HFFc6 (cell line): ENCODE measurements around the gene SLC25A13. TPM values are rescaled to one million over a fixed set of nuclear protein-coding genes. Genes with fewer than 3 reads are reported as not detected.

ENCODE experiments used
- DNase-seq: peaks from one replicate; pipeline ENCODE4 v3.0.0-alpha.2; 2018
- H3K27ac Mint-ChIP-seq: 2 replicates; pipeline ENCODE4 v1.8.0; 2020; ENCODE audit warnings: mild to moderate bottlenecking, mixed read lengths
- H3K27me3 Mint-ChIP-seq: 2 replicates; pipeline ENCODE4 v1.8.0; 2021; ENCODE audit warnings: mild to moderate bottlenecking, moderate library complexity, mixed read lengths; ENCODE audit not compliant: insufficient read depth
- H3K36me3 Mint-ChIP-seq: 2 replicates; pipeline ENCODE4 v1.8.0; 2021; ENCODE audit warnings: low read depth, mixed read lengths
- H3K4me1 Mint-ChIP-seq: 2 replicates; pipeline ENCODE4 v1.8.0; 2020; ENCODE audit warnings: low read depth, mixed read lengths
- H3K4me3 Mint-ChIP-seq: 2 replicates; pipeline ENCODE4 v1.8.0; 2020; ENCODE audit warnings: mild to moderate bottlenecking, moderate library complexity, mixed read lengths
- H3K9me3 Mint-ChIP-seq: 2 replicates; pipeline ENCODE4 v1.8.0; 2020; ENCODE audit warnings: mild to moderate bottlenecking, mixed read lengths
- CTCF ChIP-seq: fragments of 200-600 bp; sonication (generic); IDR thresholded peaks from 2 replicates; pipeline ENCODE4 v1.5.0; 2021; ENCODE audit warnings: antibody characterized with exemption, mild to moderate bottlenecking
- total RNA-seq, 6 experiments: library from RNA; stranded (reverse); fragmentation: NEBNext Ultra II Directional; extraction: Animal tissue kit (Norgen Biotek cat#: 25700); gene quantifications; 2 replicates in 1 of 6; 3 replicates in 5 of 6; pipeline ENCODE4 v1.2.3, GENCODE V29; 2021

Gene SLC25A13
- total RNA-seq, 6 experiments from 2014 or later, result 7.4 to 15.4 (median 12.9) TPM

DNA sequence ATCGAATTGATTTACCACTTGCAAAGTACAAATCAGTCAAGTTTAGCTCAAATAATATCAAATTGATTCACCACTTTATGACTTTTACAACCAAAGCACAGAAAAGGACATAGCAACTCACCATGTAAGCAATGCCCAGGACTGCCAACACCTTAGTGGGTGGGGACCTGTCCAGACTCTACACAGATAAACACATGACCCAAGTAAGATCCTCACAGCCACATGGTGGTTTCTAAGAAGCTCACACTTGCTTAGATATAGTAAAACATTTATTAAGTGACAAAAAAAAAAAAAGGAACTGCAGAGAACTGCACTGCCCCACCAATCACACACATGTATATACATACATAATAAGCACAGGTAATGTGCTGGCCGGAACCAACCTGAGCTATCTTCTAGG is 116.2 kb downstream of the SLC25A13 start:
- peaks cover 5% of the 10 kb centered on the region for H3K4me1 Mint-ChIP-seq
- H3K27ac Mint-ChIP-seq, result no peak overlapping the region
- no peak overlapping the region for H3K4me3 Mint-ChIP-seq
- no peak for DNase-seq
- H3K27me3 Mint-ChIP-seq, result no peaks in the 10 kb centered on the region
- no peak for TF ChIP-seq CTCF
- H3K36me3 Mint-ChIP-seq, result no peaks in the 10 kb centered on the region; the same call in 1 of the 2 replicates
- no peaks in the 10 kb centered on the region for H3K9me3 Mint-ChIP-seq

DNA sequence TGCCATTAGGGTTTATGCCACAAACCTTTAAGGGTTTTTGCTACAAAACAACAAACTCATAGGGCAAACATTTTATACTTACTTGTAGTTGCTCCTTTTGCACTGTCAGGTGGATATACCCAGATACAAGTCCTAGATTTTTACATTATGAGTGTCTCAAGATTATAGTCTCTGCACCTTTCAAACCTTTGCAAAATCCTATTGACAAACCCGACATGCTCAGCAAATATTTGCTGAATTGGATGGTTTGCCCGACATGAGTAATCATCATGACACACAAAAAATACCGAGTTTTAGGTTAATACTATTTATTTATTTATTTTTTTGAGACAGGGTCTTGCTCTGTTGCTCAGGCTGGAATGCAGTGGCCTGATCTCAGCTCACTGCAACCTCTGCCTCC is 117.3 kb downstream of the SLC25A13 start:
- no peak for TF ChIP-seq CTCF
- Mint-ChIP-seq H3K4me3 (no peak overlapping the region), H3K9me3 (no peaks in the 10 kb centered on the region), H3K4me1 (peaks cover 12% of the 10 kb centered on the region), H3K27me3 (no peaks in the 10 kb centered on the region), H3K36me3 (no peaks in the 10 kb centered on the region; the same call in 1 of the 2 replicates), H3K27ac (no peak overlapping the region)
- no peak for DNase-seq

- H3K4me1 Mint-ChIP-seq, result peaks cover 20% of the 10 kb centered on the region
Observed at GRCh38 chr7:96203786-96204185, 118.1 kb downstream of the SLC25A13 start.

DNA sequence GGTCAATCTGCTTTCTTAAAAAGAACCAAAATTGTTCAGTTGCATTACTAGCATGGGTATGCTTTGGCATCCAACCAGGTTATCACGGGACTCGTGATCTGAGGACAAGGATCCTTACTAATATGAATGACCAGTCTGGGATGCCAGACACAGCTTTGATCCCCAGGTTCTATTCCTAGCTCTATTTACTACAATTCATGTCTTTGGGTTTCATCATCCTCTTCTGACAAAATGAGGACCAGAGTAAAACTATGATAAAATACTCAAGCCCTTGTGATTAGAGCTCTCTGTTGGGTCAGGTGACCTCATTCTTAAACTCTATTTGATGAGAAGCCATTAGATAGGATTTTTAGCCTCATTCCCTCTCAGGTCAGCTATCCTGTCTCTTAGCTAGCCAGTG is 119.8 kb downstream of the SLC25A13 start:
- H3K27me3 Mint-ChIP-seq, result no peaks in the 10 kb centered on the region
- no peak for DNase-seq
- H3K27ac Mint-ChIP-seq, result no peak overlapping the region
- no peaks in the 10 kb centered on the region for H3K36me3 Mint-ChIP-seq
- TF ChIP-seq CTCF, result no peak
- H3K9me3 Mint-ChIP-seq, result no peaks in the 10 kb centered on the region
- no peak overlapping the region for H3K4me3 Mint-ChIP-seq
- peaks cover 20% of the 10 kb centered on the region for H3K4me1 Mint-ChIP-seq

More at GRCh38 chr7:96203786-96204185, 118.1 kb downstream of the SLC25A13 start:
- Mint-ChIP-seq H3K27ac (no peak overlapping the region), H3K4me3 (no peak overlapping the region), H3K9me3 (no peaks in the 10 kb centered on the region), H3K36me3 (no peaks in the 10 kb centered on the region; the same call in 1 of the 2 replicates), H3K27me3 (no peaks in the 10 kb centered on the region)
- TF ChIP-seq CTCF, result no peak
- no peak for DNase-seq

DNA sequence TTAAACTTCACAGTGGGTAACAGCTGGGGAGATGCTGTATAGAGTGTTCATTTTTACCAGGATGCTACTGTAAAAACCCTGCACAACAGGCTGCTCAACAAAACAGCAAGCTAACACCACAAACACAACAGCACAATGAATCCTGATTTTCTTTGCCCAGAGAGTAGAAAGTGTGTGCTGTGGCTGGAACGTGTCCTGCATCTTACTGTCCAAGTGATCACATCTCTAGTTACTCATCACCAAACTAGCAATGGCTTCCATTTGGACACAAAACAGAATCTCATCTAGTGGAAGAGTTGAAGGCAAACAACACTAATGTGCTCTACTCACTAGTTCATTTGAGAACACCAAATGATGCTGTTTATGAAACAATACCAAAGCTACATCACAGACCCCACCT is 121.2 kb downstream of the SLC25A13 start:
- H3K36me3 Mint-ChIP-seq, result no peaks in the 10 kb centered on the region
- no peaks in the 10 kb centered on the region for H3K27me3 Mint-ChIP-seq
- DNase-seq, result no peak
- H3K4me1 Mint-ChIP-seq, result peaks cover 20% of the 10 kb centered on the region
- peak overlapping the region; percentile 5; the same call in 1 of the 2 replicates for H3K27ac Mint-ChIP-seq
- no peak overlapping the region for H3K4me3 Mint-ChIP-seq
- no peaks in the 10 kb centered on the region for H3K9me3 Mint-ChIP-seq
- TF ChIP-seq CTCF, result no peak

- Mint-ChIP-seq H3K4me3 (no peak overlapping the region), H3K27me3 (no peaks in the 10 kb centered on the region), H3K36me3 (no peaks in the 10 kb centered on the region), H3K9me3 (no peaks in the 10 kb centered on the region), H3K4me1 (peaks cover 20% of the 10 kb centered on the region), H3K27ac (no peak overlapping the region)
- TF ChIP-seq CTCF, result no peak
- DNase-seq, result peak; percentile 37
Observed at GRCh38 chr7:96199421-96199820, 122.5 kb downstream of the SLC25A13 start.
